Ovary (tissue), 9 donors: Measurements from ENCODE around the gene ERN1. TPM values are rescaled to one million over a fixed set of nuclear protein-coding genes. Genes with fewer than 3 reads are reported as not detected.

ENCODE experiments used
- DNase-seq, 5 donors: peaks; one replicate each; pipeline ENCODE4 v3.0.0-alpha.2; 2019 to 2020
- H3K27ac ChIP-seq, 2 donors: fragments of 200-600 bp; one replicate each; pipeline versions ENCODE4 v1.5.1 to v1.8.0; 2019 to 2022
- H3K27me3 ChIP-seq: fragments of 200-600 bp; one replicate; pipeline ENCODE4 v1.8.0; 2022
- H3K36me3 ChIP-seq: fragments of 200-600 bp; sonication (generic); one replicate; pipeline ENCODE4 v1.5.1; 2019
- H3K4me1 ChIP-seq: one replicate; pipeline ENCODE4 v1.8.1; 2013; ENCODE audit warnings: mild to moderate bottlenecking, moderate library complexity; ENCODE audit not compliant: insufficient read depth
- H3K4me3 ChIP-seq: fragments of 200-600 bp; sonication (generic); one replicate; pipeline ENCODE4 v1.5.1; 2017
- H3K9me3 ChIP-seq, 2 donors: fragments of 200-600 bp in 1 of 2; sonication (generic) in 1 of 2; one replicate each; pipeline versions ENCODE4 v1.5.1 to v1.8.1; 2013 to 2019; ENCODE audit warnings: mild to moderate bottlenecking in 1 of 2, moderate library complexity in 1 of 2
- EP300 ChIP-seq: sonication (generic); formaldehyde crosslinking; IDR thresholded peaks from one replicate; pipeline ENCODE4 v1.6.1; 2017; ENCODE audit warnings: antibody characterized with exemption
- POLR2A ChIP-seq: fragments of 450-650 bp; IDR thresholded peaks from one replicate; pipeline ENCODE4 v1.6.1; 2017; ENCODE audit warnings: antibody characterized with exemption, mild to moderate bottlenecking, moderate library complexity
- WGBS, 3 donors: extraction: QIAGEN DNeasy Blood & Tissue Kit in 1 of 3; methylation state at CpG; one replicate each; pipeline versions ENCODE4 v1.1.5 to v1.1.7; 2013 to 2017; 5-methylcytosine and 5-hydroxymethylcytosine counted together
- intact Hi-C, 4 donors: fragments of 100-400 bp; cut with DNase I; formaldehyde crosslinking; loops; one replicate each; pipeline versions ENCODE4 v1.11.0 to v1.15.1; 2022 to 2023
- polyA plus RNA-seq, 2 donors: library from polyadenylated mRNA; stranded (reverse); fragments of 200-250 nt in 1 of 2; fragments of 350-450 nt in 1 of 2; fragmentation: Illumina TruSeq in 1 of 2; extraction: RNeasy Lipid Tissue Mini Kit (QIAGEN cat#74804) in 1 of 2; gene quantifications; one replicate each; pipeline ENCODE4 v1.2.3, GENCODE V29; 2013 to 2014
- total RNA-seq, 7 donors: library from RNA; depleted of rRNA in 2 of 7; stranded (reverse); fragments of >200 nt in 2 of 7; fragmentation: NEBNext Ultra II Directional in 3 of 7; extraction: Animal tissue kit (Norgen Biotek cat#: 25700) in 3 of 7; gene quantifications; one replicate each; pipeline versions ENCODE4 v1.1.0 to v1.2.4, GENCODE V29; 2016 to 2023
- TF ChIP-seq, protein P1 (sequence below), 3 donors: fragments of 450-650 bp in 2 of 3; fragments of 200-600 bp in 1 of 3; IDR thresholded peaks; one replicate each; pipeline versions ENCODE4 v1.5.1 to v1.8.0; 2016 to 2022; ENCODE audit warnings: antibody characterized with exemption in 3 of 3, mild to moderate bottlenecking in 1 of 3
- donor health status: DM: no; HTN: no; CAD: no; lungs with moderate emphysema.
- donor health status: DM: no; HTN: no; CAD: no.
- donor health status: Bipolar disorder and iron deficiency.
- donor health status: DM: yes; HTN: yes; CAD: no.
- donor health status: DM: no; HTN: no; CAD: no.
- donor health status: DM: yes; HTN: yes; CAD: no.

ERN1 gene
- total and polyA plus RNA-seq, 9 donors, result 8.1 to 73.4 (median 30.4) TPM

DNA sequence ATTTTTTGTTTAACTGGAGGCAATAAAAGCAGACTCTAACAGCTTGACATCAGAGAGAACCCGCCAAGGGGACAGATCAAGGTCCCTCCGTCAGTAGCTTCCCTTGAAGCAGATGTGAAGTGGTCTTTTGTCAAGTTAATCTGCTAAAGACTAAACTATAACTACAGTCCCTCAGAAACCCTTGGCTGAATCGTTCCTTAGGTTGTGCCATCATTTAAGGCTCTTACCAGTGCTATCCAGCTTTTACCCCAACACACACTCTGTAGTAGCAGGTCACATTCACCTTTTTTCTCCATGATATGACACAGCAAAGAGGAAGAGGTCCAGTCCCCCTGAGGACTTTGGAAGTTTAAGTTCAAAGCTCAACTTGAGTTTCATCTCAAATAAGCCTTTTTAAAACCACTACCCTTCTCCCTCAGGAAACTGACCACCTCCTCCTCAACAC lies 49.7 kb downstream of the ERN1 start:
- H3K4me1 ChIP-seq, result peaks cover 2% of the 10 kb centered on the region
- 82 to 87% (median 84%) methylated on average over 3 of the region's 3 CpGs for WGBS, 3 donors
- DNase-seq, result no peak
- no peaks in the 10 kb centered on the region for H3K27me3 ChIP-seq
- intact Hi-C loops, result no loop called here
- H3K36me3 ChIP-seq, result no peaks in the 10 kb centered on the region
- no peak overlapping the region for H3K27ac ChIP-seq
- no peaks in the 10 kb centered on the region for H3K9me3 ChIP-seq
- no peak overlapping the region for H3K4me3 ChIP-seq
- TF ChIP-seq, protein P1, sequence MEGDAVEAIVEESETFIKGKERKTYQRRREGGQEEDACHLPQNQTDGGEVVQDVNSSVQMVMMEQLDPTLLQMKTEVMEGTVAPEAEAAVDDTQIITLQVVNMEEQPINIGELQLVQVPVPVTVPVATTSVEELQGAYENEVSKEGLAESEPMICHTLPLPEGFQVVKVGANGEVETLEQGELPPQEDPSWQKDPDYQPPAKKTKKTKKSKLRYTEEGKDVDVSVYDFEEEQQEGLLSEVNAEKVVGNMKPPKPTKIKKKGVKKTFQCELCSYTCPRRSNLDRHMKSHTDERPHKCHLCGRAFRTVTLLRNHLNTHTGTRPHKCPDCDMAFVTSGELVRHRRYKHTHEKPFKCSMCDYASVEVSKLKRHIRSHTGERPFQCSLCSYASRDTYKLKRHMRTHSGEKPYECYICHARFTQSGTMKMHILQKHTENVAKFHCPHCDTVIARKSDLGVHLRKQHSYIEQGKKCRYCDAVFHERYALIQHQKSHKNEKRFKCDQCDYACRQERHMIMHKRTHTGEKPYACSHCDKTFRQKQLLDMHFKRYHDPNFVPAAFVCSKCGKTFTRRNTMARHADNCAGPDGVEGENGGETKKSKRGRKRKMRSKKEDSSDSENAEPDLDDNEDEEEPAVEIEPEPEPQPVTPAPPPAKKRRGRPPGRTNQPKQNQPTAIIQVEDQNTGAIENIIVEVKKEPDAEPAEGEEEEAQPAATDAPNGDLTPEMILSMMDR (IDR thresholded peaks at IDR 0.05), result no peak
- TF ChIP-seq POLR2A (no peak), EP300 (no peak)

DNA sequence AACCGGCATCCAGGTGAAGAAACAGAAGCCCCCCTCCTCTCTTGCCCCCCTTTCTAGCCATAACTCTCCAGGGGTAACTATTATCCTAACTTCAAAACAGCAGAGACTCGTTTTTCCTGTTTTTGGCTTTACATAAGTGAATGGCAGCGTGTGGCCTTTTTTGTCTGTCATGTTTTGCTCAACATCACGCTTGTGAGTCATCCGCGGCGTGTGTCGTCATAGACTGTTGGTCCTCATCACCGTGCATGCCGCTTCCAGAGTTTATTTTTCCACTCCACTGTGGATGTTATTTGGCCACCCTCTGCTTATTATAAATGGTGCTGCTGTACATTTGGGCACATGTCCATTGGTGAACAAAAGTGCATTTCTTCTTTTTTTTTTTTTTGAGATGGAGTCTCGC lies 52.6 kb downstream of the ERN1 start:
- Histone ChIP-seq H3K4me1 (no peaks in the 10 kb centered on the region), H3K9me3 (no peaks in the 10 kb centered on the region), H3K36me3 (no peaks in the 10 kb centered on the region), H3K27me3 (no peaks in the 10 kb centered on the region), H3K27ac (no peak overlapping the region), H3K4me3 (no peak overlapping the region)
- TF ChIP-seq, protein P1 (IDR thresholded peaks at IDR 0.05), result no peak
- TF ChIP-seq EP300 (no peak), POLR2A (no peak)
- DNase-seq, result no peak
- WGBS, 3 donors, result 91 to 96% (median 92%) methylated on average over 11 of the region's 11 CpGs
- intact Hi-C loops, result no loop called here

DNA sequence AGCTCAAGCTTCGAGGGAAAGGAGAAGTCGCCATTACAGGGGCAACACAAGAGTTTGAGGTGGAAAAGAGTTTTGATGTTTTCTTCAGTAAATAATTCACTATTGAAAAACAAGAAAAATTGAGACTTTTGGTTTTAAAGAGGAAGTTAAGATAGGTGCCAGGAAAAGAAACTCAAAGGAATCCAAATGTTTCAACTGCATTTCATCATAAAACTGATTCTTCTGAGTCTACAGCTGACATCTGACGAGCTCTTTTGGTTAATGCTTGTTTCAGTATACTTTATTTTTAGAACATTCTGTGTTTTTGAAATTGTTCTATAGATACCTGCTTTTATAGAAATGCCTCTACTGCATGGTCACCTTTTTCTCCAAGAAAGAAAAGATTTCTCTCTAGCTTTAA lies 54.0 kb downstream of the ERN1 start:
- Histone ChIP-seq H3K27me3 (no peaks in the 10 kb centered on the region), H3K27ac (no peak overlapping the region), H3K36me3 (peaks cover 3% of the 10 kb centered on the region), H3K4me3 (no peak overlapping the region), H3K9me3 (no peaks in the 10 kb centered on the region), H3K4me1 (no peaks in the 10 kb centered on the region)
- WGBS, 3 donors, result 81 to 89% (median 88%) methylated on average over 3 of the region's 3 CpGs
- DNase-seq, result no peak
- intact Hi-C loops, result no loop called here
- no peak for TF ChIP-seq EP300

DNA sequence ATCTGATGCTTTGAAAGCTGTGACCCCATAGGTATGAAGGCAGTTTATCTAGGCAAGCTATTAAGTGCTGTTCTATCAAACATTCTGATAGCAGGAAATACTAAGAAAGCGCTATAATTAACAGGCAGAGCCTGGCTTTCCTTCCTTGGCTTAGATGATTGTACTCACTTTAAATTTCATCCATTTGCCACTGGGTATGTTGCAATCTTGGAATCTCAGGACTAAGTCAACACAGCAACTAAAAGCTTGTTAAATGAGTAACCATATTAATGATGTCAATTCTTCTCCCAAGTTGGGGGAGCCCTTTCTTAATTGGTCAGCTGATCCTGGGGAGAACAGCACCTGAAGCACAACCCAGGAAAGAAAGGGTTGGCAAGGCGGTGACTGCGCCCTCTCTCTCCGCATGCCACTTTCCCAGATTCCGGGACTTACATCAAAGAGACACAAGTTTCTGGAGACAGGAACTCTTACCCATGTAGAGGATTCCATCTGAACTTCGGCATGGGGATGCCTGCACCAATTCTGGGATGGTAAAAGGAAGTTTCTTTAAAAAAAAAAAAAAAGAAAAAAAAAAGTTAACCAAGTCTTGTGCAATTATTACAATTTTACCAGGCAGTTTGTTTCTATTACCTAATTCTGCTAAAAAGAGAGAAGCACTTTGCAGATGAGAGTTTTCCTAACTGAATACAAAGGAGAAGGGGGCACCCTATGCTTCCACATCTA lies 55.1 kb downstream of the ERN1 start:
- H3K9me3 ChIP-seq, result peaks cover 0 to 2% of the 10 kb centered on the region in 2 donors
- no peak overlapping the region for H3K4me3 ChIP-seq
- H3K27ac ChIP-seq, result no peak overlapping the region
- no peaks in the 10 kb centered on the region for H3K4me1 ChIP-seq
- 86 to 93% (median 90%) methylated on average over 6 of the region's 6 CpGs for WGBS, 3 donors
- no peak for DNase-seq
- intact Hi-C loops, result no loop called here
- H3K27me3 ChIP-seq, result no peaks in the 10 kb centered on the region
- no peak for TF ChIP-seq EP300
- TF ChIP-seq POLR2A, result no peak
- TF ChIP-seq, protein P1 (IDR thresholded peaks at IDR 0.05), result no peak
- H3K36me3 ChIP-seq, result peaks cover 3% of the 10 kb centered on the region
